ENCODE measurements around the gene GCGR.

- no peak for TF ChIP-seq CTCF (IDR thresholded peaks at IDR 0.05)
- TF ChIP-seq POLR2AphosphoS5 (IDR thresholded peaks at IDR 0.05; ENCODE audit: low read depth, low read length) = no peak; the same call in 1 of the 2 replicates
- no peak for TF ChIP-seq EZH2phosphoT487 (IDR thresholded peaks at IDR 0.05; ENCODE audit: borderline replicate concordance, low read depth)
- no peak for TF ChIP-seq EP300 (IDR thresholded peaks at IDR 0.05; ENCODE audit: borderline replicate concordance in 1 of 2, low read depth in 1 of 2, low read length in 1 of 2)
- TF ChIP-seq FOXM1 (IDR thresholded peaks at IDR 0.05; ENCODE audit: low read depth) = no peak
- no peak for TF ChIP-seq GATA2 (CRISPR knock-in tag; IDR thresholded peaks at IDR 0.05)
Observed at GRCh38 chr17:81842725-81843504, 39.0 kb downstream of the GCGR start.

Data from SK-N-SH (cell line).